ENCODE data around the gene FNDC5. TPM values are rescaled to one million over a fixed set of nuclear protein-coding genes. Genes with fewer than 3 reads are reported as not detected.
A peak's percentile ranks its signal among the peaks of the same experiment; 100 is the strongest.

FNDC5 gene
- total and polyA plus RNA-seq, 9 of the 15 experiments (the other 6 are each of a cell fraction or from before 2014, with no cell fraction given): 0.06 to 2.1 (median 0.22) TPM

GRCh38 chr1:32919811-32920733, 49.4 kb upstream of the FNDC5 start (continued):
- TF ChIP-seq ZNF407 (IDR thresholded peaks at IDR 0.05; ENCODE audit: low read depth) (no peak), POLR2AphosphoS5 (IDR thresholded peaks at IDR 0.05; ENCODE audit: control insufficient read depth, insufficient read depth, low read depth, low read length) (no peak), ZNF766 (CRISPR knock-in tag; conservative IDR thresholded peaks at IDR 0.05) (peak; percentile 64; the same call in 1 of the 2 replicates), DMBX1 (CRISPR knock-in tag; IDR thresholded peaks at IDR 0.05; ENCODE audit: borderline replicate concordance) (peak; percentile 47; the same call in 1 of the 2 replicates), ZNF3 (CRISPR knock-in tag; IDR thresholded peaks at IDR 0.05) (no peak), LEF1 (IDR thresholded peaks at IDR 0.05) (peak; percentile 59; the same call in 1 of the 2 replicates), CBFA2T2 (conservative IDR thresholded peaks at IDR 0.05) (no peak; the same call in 1 of the 2 replicates), EHMT2 (IDR thresholded peaks at IDR 0.05) (no peak), ZNF140 (CRISPR knock-in tag; IDR thresholded peaks at IDR 0.05) (no peak), NCOR1 (IDR thresholded peaks at IDR 0.05) (0 out of 2 replicates have a peak, but pooled peaks have one; percentile 6), SMARCB1 (IDR thresholded peaks at IDR 0.05; ENCODE audit: insufficient read length, low read depth) (no peak)
- TF ChIP-seq, protein P1, sequence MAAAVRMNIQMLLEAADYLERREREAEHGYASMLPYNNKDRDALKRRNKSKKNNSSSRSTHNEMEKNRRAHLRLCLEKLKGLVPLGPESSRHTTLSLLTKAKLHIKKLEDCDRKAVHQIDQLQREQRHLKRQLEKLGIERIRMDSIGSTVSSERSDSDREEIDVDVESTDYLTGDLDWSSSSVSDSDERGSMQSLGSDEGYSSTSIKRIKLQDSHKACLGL (CRISPR knock-in tag; IDR thresholded peaks at IDR 0.05; ENCODE audit: borderline replicate concordance, poor library complexity, severe bottlenecking): no peak
- TF ChIP-seq, protein P2, sequence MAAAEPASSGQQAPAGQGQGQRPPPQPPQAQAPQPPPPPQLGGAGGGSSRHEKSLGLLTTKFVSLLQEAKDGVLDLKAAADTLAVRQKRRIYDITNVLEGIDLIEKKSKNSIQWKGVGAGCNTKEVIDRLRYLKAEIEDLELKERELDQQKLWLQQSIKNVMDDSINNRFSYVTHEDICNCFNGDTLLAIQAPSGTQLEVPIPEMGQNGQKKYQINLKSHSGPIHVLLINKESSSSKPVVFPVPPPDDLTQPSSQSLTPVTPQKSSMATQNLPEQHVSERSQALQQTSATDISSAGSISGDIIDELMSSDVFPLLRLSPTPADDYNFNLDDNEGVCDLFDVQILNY (CRISPR knock-in tag; IDR thresholded peaks at IDR 0.05): no peak
- TF ChIP-seq, protein P3, sequence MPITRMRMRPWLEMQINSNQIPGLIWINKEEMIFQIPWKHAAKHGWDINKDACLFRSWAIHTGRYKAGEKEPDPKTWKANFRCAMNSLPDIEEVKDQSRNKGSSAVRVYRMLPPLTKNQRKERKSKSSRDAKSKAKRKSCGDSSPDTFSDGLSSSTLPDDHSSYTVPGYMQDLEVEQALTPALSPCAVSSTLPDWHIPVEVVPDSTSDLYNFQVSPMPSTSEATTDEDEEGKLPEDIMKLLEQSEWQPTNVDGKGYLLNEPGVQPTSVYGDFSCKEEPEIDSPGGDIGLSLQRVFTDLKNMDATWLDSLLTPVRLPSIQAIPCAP (CRISPR knock-in tag; IDR thresholded peaks at IDR 0.05; ENCODE audit: borderline replicate concordance): no peak
- TF ChIP-seq, protein P4, sequence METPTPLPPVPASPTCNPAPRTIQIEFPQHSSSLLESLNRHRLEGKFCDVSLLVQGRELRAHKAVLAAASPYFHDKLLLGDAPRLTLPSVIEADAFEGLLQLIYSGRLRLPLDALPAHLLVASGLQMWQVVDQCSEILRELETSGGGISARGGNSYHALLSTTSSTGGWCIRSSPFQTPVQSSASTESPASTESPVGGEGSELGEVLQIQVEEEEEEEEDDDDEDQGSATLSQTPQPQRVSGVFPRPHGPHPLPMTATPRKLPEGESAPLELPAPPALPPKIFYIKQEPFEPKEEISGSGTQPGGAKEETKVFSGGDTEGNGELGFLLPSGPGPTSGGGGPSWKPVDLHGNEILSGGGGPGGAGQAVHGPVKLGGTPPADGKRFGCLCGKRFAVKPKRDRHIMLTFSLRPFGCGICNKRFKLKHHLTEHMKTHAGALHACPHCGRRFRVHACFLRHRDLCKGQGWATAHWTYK (CRISPR knock-in tag; IDR thresholded peaks at IDR 0.05): no peak

All from K562 (cell line).